HCT116 (cell line): ENCODE data around the gene CUX1. TPM values are rescaled to one million over a fixed set of nuclear protein-coding genes. Genes with fewer than 3 reads are reported as not detected.

Source experiments
- ATAC-seq: fragments of 200-7000 bp; cut with Tn5 transposase; 2 replicates; pipeline ENCODE4 v1.9.1; 2020; ENCODE audit warnings: mild to moderate bottlenecking, moderate library complexity
- BruUV-seq: library from RNA; stranded (reverse); fragments of 400-500 nt; replicated peaks from 2 replicates; lab custom pipeline; 2021; lab: Mats Ljungman, UMichigan
- CTCF ChIA-PET: fragments of 300-600 bp; sonication (Branson Sonifier 250); formaldehyde crosslinking; loops from one replicate; lab custom pipeline; 2021; ENCODE audit warnings: antibody characterized with exemption; lab: Charles Lee
- POLR2A ChIA-PET: fragments of 300-600, 350-600 bp; sonication (Branson Sonifier 250); formaldehyde crosslinking; loops from one replicate; lab custom pipeline; 2021; ENCODE audit warnings: antibody characterized with exemption; lab: Charles Lee
- RAD21 ChIA-PET, 2 experiments: fragments of 300-600 bp; sonication (Branson Sonifier 250); formaldehyde crosslinking; loops; one replicate each; lab custom pipeline; 2023; ENCODE audit warnings: low total read pairs in 2 of 2; ENCODE audit not compliant: uncharacterized antibody in 2 of 2, unreplicated experiment in 2 of 2, low non-redundant PET in 1 of 2; lab: Charles Lee
- DNase-seq: peaks from one replicate; pipeline ENCODE4 v3.0.0-alpha.2; 2010; ENCODE audit warnings: low read depth, low spot score
- H2AFZ ChIP-seq: fragments of 200-600 bp; shearing (Covaris generic), sonication (generic); 2 replicates; pipeline ENCODE4 v1.6.1; 2017; ENCODE audit warnings: low read depth, mixed run types, mixed read lengths, antibody characterized with exemption, low read length; ENCODE audit not compliant: poor library complexity, severe bottlenecking
- H3K27ac ChIP-seq: 2 replicates; pipeline ENCODE4 v1.5.1; 2012; ENCODE audit warnings: low read depth, low read length
- H3K27me3 ChIP-seq: fragments of 200-600 bp; sonication (generic); 2 replicates; pipeline ENCODE4 v1.6.1; 2016; ENCODE audit warnings: mixed run types, low read length, mixed read lengths; ENCODE audit not compliant: insufficient read depth
- H3K36me3 ChIP-seq, 2 experiments: fragments of 200-500 bp in 1 of 2; fragments of 200-600 bp in 1 of 2; sonication (Bioruptor generic) in 1 of 2; sonication (generic) in 1 of 2; 2 replicates each; pipeline versions ENCODE4 v1.5.1 to v1.6.1; 2014 to 2016; ENCODE audit warnings: low read length in 2 of 2, inconsistent platforms in 1 of 2, mixed read lengths in 1 of 2, mixed run types in 1 of 2; ENCODE audit not compliant: insufficient read depth in 2 of 2, control insufficient read depth in 1 of 2
- H3K4me1 ChIP-seq, 2 experiments: fragments of 200-600 bp in 1 of 2; sonication (generic) in 1 of 2; 2 replicates each; pipeline versions ENCODE4 v1.5.1 to v1.6.1; 2012 to 2017; ENCODE audit warnings: low read length in 2 of 2, inconsistent platforms in 1 of 2, mild to moderate bottlenecking in 1 of 2, mixed read lengths in 1 of 2, mixed run types in 1 of 2, moderate library complexity in 1 of 2; ENCODE audit not compliant: insufficient read depth in 2 of 2, control insufficient read depth in 1 of 2
- H3K4me2 ChIP-seq: fragments of 200-600 bp; sonication (generic); 2 replicates; pipeline ENCODE4 v1.6.1; 2017; ENCODE audit warnings: mixed run types, low read length, mixed read lengths
- H3K4me3 ChIP-seq, 2 experiments: fragments of 200-600 bp in 1 of 2; sonication (generic) in 1 of 2; replicated peaks in 1 of 2; 2 replicates each; pipeline ENCODE4 v1.5.1; 2011 to 2016; ENCODE audit warnings: low read length in 2 of 2, control low read depth in 1 of 2, low read depth in 1 of 2, mild to moderate bottlenecking in 1 of 2, mixed read lengths in 1 of 2, mixed run types in 1 of 2
- H3K79me2 ChIP-seq: fragments of 200-600 bp; sonication (generic); 2 replicates; pipeline ENCODE4 v1.6.1; 2017; ENCODE audit warnings: mild to moderate bottlenecking, mixed run types, low read length, moderate library complexity, mixed read lengths; ENCODE audit not compliant: insufficient read depth
- H3K9ac ChIP-seq: fragments of 200-600 bp; sonication (generic); 2 replicates; pipeline ENCODE4 v1.6.1; 2016; ENCODE audit warnings: low read length, mixed read lengths
- H3K9me2 ChIP-seq: fragments of 200-600 bp; sonication (generic), shearing (Covaris generic); 2 replicates; pipeline ENCODE4 v1.6.1; 2017; ENCODE audit warnings: mixed run types, mild to moderate bottlenecking, moderate library complexity; ENCODE audit not compliant: insufficient read depth
- H3K9me3 ChIP-seq, 2 experiments: fragments of 200-500 bp in 1 of 2; fragments of 200-600 bp in 1 of 2; sonication (Bioruptor generic) in 1 of 2; sonication (generic) in 1 of 2; 2 replicates each; pipeline ENCODE4 v1.6.1; 2014 to 2017; ENCODE audit warnings: low read length in 2 of 2, mixed read lengths in 2 of 2, inconsistent platforms in 1 of 2, low read depth in 1 of 2, mild to moderate bottlenecking in 1 of 2, mixed run types in 1 of 2, moderate library complexity in 1 of 2; ENCODE audit not compliant: control insufficient read depth in 1 of 2, insufficient read depth in 1 of 2
- H4K20me1 ChIP-seq: fragments of 200-600 bp; sonication (generic), shearing (Covaris generic); 2 replicates; pipeline ENCODE4 v1.6.1; 2017; ENCODE audit warnings: mixed run types, mild to moderate bottlenecking, moderate library complexity; ENCODE audit not compliant: insufficient read depth
- CEBPB ChIP-seq: IDR thresholded peaks from 2 replicates; pipeline ENCODE4 v1.6.1; 2012; ENCODE audit warnings: low read depth
- EGR1 ChIP-seq: IDR thresholded peaks from 2 replicates; pipeline ENCODE4 v1.6.1; 2012; ENCODE audit warnings: low read depth
- ELF1 ChIP-seq: IDR thresholded peaks from 2 replicates; pipeline ENCODE4 v1.6.1; 2012; ENCODE audit warnings: low read depth, borderline replicate concordance
- EZH2 ChIP-seq: fragments of 200-600 bp; sonication (generic); IDR thresholded peaks from 2 replicates; pipeline ENCODE4 v1.6.1; 2017; ENCODE audit warnings: antibody characterized with exemption, mixed run types
- JUND ChIP-seq: IDR thresholded peaks from 2 replicates; pipeline ENCODE4 v1.6.1; 2012
- POLR2AphosphoS5 ChIP-seq: IDR thresholded peaks from 2 replicates; pipeline ENCODE4 v1.6.1; 2011; ENCODE audit warnings: mild to moderate bottlenecking, low read depth, low read length, moderate library complexity
- SIN3A ChIP-seq: IDR thresholded peaks from 2 replicates; pipeline ENCODE4 v1.6.1; 2012; ENCODE audit warnings: low read depth
- SP1 ChIP-seq: IDR thresholded peaks from 2 replicates; pipeline ENCODE4 v1.6.1; 2012; ENCODE audit warnings: low read depth
- ZNF274 ChIP-seq: fragments of 200-500 bp; sonication (Bioruptor generic); IDR thresholded peaks from 2 replicates; pipeline ENCODE4 v1.6.1; 2014; ENCODE audit warnings: mild to moderate bottlenecking, low read depth, low read length, inconsistent platforms
- intact Hi-C: fragments of 100-400 bp; cut with micrococcal nuclease; formaldehyde crosslinking; loops from 2 replicates; pipeline ENCODE4 v1.10.0; 2022
- total RNA-seq: library from RNA; stranded (reverse); gene quantifications from one replicate; pipeline ENCODE4 v1.2.1, GENCODE V29; 2021; ENCODE audit not compliant: unreplicated experiment
- TF ChIP-seq, protein P1 (sequence below), 3 experiments: fragments of 200-600 bp in 1 of 3; sonication (generic) in 1 of 3; IDR thresholded peaks in 2 of 3; conservative IDR thresholded peaks in 1 of 3; 2 replicates each; pipeline ENCODE4 v1.5.1; 2012 to 2017; ENCODE audit warnings: low read depth in 2 of 3, low read length in 2 of 3, antibody characterized with exemption in 1 of 3, borderline replicate concordance in 1 of 3, control low read depth in 1 of 3, mild to moderate bottlenecking in 1 of 3, mixed read lengths in 1 of 3, mixed run types in 1 of 3, moderate library complexity in 1 of 3; ENCODE audit not compliant: insufficient read depth in 1 of 3
- TF ChIP-seq, protein P2 (sequence below): IDR thresholded peaks from 2 replicates; pipeline ENCODE4 v1.6.1; 2012

The CUX1 gene
- total RNA-seq, 1 experiment from 2014 or later = 68.9 TPM

DNA sequence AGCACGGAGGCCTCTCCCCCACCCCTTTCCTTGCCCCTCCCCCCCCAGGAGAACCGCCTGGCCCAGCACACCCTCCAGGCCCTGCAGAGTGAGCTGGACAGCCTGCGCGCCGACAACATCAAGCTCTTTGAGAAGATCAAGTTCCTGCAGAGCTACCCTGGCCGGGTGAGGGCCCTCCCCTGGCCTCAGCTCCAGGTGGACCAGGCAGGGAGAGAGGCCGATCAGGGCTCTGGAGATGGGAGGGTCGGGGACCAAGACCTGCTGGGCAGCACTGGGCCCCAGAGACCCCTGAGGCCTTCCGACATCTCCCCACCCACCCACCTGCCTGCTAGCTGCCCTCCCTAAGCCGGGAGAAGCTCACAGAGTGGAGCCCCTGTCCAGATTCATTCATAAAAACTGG, 460.5 kb downstream of the CUX1 start:
- Histone ChIP-seq H3K79me2 (no peaks in the 10 kb centered on the region), H3K9me3 (no peaks in the 10 kb centered on the region), H3K4me2 (no peak overlapping the region), H3K4me3 (no peak overlapping the region), H4K20me1 (no peaks in the 10 kb centered on the region), H3K9ac (no peak overlapping the region), H3K27me3 (no peaks in the 10 kb centered on the region), H2AFZ (no peak overlapping the region), H3K27ac (no peak overlapping the region), H3K4me1 (peaks cover 20 to 31% of the 10 kb centered on the region in 2 experiments), H3K36me3 (no peaks in the 10 kb centered on the region), H3K9me2 (no peaks in the 10 kb centered on the region)
- DNase-seq (no peak), ATAC-seq (no peak)
- BruUV-seq = no TSS peak
- ChIA-PET CTCF (interaction anchor here (1.2 kb wide), 1 partner anchor 735 kb away, joined by 4 read pairs; no protein-coding TSS in a partner anchor), POLR2A (no interaction called here), RAD21 (no interaction called here)
- intact Hi-C loops = loop anchor here (5.0 kb wide), 1 partner anchor 174 kb away; no protein-coding TSS in a partner anchor
- TF ChIP-seq ZNF274 (no peak), EGR1 (no peak), CEBPB (no peak), POLR2AphosphoS5 (no peak), JUND (no peak), SP1 (no peak), ELF1 (no peak), EZH2 (no peak), SIN3A (no peak)
- TF ChIP-seq, protein P1, sequence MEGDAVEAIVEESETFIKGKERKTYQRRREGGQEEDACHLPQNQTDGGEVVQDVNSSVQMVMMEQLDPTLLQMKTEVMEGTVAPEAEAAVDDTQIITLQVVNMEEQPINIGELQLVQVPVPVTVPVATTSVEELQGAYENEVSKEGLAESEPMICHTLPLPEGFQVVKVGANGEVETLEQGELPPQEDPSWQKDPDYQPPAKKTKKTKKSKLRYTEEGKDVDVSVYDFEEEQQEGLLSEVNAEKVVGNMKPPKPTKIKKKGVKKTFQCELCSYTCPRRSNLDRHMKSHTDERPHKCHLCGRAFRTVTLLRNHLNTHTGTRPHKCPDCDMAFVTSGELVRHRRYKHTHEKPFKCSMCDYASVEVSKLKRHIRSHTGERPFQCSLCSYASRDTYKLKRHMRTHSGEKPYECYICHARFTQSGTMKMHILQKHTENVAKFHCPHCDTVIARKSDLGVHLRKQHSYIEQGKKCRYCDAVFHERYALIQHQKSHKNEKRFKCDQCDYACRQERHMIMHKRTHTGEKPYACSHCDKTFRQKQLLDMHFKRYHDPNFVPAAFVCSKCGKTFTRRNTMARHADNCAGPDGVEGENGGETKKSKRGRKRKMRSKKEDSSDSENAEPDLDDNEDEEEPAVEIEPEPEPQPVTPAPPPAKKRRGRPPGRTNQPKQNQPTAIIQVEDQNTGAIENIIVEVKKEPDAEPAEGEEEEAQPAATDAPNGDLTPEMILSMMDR (IDR thresholded peaks at IDR 0.05 in 2 of 3, conservative IDR thresholded peaks at IDR 0.05 in 1 of 3; ENCODE audit: borderline replicate concordance in 1 of 3, insufficient read depth in 1 of 3, low read depth in 2 of 3, low read length in 2 of 3) = no peak
- TF ChIP-seq, protein P2, sequence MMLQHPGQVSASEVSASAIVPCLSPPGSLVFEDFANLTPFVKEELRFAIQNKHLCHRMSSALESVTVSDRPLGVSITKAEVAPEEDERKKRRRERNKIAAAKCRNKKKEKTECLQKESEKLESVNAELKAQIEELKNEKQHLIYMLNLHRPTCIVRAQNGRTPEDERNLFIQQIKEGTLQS = no peak
